AG09319 (cell line): ENCODE results near the gene PDXDC1.
"Not testable (repeated sequence)": the region's sequence is repeated elsewhere in the genome, so short reads cannot be mapped to it uniquely, and the experiment has no call there.

Experiments
- DNase-seq: peaks from one replicate; pipeline ENCODE4 v3.0.0-alpha.2; 2010; ENCODE audit warnings: low read depth; ENCODE audit errors: extremely low read depth
- TF ChIP-seq, protein P1 (sequence below): IDR thresholded peaks from 2 replicates; pipeline ENCODE4 v1.5.1; 2011; ENCODE audit warnings: low read depth, mild to moderate bottlenecking, inconsistent platforms, low read length, moderate library complexity

Gene PDXDC1

DNA sequence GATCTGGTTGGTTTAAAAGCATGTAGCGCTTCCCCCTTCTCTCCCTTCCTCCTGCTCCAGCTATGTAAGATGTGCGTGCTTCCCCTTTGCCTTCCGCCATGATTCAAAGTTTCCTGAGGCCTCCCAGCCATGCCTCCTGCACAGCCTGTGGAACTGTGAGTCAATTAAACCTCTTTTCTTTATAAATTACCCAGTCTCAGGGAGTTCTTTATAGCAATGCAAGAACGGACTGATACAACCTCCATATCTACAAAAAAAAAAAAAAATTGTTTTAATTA is 16.6 kb upstream of the PDXDC1 start:
- no peak for DNase-seq
- TF ChIP-seq, protein P1, sequence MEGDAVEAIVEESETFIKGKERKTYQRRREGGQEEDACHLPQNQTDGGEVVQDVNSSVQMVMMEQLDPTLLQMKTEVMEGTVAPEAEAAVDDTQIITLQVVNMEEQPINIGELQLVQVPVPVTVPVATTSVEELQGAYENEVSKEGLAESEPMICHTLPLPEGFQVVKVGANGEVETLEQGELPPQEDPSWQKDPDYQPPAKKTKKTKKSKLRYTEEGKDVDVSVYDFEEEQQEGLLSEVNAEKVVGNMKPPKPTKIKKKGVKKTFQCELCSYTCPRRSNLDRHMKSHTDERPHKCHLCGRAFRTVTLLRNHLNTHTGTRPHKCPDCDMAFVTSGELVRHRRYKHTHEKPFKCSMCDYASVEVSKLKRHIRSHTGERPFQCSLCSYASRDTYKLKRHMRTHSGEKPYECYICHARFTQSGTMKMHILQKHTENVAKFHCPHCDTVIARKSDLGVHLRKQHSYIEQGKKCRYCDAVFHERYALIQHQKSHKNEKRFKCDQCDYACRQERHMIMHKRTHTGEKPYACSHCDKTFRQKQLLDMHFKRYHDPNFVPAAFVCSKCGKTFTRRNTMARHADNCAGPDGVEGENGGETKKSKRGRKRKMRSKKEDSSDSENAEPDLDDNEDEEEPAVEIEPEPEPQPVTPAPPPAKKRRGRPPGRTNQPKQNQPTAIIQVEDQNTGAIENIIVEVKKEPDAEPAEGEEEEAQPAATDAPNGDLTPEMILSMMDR, result no peak

DNA sequence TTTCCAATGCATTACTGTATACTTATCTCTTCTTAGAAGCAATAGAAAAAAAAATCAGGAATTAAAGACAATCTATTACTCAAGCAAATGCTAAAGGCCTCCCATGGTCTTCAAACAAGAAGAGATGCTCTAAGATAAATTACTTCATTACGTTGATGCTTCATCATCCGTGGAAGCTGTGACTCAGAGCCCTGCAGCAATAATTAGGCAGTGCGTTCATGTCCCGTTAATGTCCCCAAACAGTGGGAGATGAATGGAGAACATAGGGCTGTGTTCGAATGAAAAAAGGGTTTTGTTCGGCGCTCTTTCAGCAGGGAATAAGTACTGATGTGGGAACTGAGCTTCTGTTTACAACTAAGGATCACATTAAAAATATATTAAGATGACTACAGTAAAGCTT is 15.9 kb upstream of the PDXDC1 start:
- DNase-seq, result no peak
- TF ChIP-seq, protein P1, result no peak

DNA sequence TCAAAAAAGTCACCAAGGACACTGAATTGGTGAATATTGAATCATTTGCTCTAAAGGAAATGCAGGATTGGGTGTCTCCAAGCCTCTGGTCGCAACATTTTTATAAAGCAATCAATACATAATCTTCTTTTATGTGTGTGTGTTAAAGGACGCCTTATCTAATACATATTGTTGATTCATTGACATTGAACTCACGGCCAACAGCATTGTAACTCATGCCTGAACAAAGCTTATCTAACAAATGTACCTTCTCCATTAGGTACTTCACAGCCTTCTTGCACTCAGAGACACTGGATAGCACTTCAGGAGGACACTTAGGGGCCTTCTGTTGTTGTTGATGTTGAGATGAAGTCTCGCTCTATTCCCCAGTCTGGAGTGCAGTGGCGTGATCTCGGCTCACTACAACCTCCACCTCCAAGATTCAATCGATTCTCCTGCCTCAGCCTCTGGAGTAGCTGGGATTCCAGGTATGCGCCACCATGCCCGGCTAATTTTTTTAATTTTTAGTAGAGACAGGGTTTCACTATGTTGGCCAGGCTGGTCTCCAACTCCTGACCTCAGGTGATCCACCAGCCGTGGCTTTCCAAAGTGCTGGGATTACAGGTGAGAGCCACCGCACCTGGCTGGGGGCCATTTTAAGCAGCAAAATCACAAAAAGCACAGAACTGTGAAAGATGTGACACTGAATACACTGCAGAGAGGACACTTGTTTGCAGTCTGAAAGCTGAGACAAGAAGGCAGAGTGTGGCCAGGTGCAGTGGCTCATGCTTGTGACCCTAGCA is 13.2 kb upstream of the PDXDC1 start:
- TF ChIP-seq, protein P1, result no peak
- DNase-seq, result no peak

DNA sequence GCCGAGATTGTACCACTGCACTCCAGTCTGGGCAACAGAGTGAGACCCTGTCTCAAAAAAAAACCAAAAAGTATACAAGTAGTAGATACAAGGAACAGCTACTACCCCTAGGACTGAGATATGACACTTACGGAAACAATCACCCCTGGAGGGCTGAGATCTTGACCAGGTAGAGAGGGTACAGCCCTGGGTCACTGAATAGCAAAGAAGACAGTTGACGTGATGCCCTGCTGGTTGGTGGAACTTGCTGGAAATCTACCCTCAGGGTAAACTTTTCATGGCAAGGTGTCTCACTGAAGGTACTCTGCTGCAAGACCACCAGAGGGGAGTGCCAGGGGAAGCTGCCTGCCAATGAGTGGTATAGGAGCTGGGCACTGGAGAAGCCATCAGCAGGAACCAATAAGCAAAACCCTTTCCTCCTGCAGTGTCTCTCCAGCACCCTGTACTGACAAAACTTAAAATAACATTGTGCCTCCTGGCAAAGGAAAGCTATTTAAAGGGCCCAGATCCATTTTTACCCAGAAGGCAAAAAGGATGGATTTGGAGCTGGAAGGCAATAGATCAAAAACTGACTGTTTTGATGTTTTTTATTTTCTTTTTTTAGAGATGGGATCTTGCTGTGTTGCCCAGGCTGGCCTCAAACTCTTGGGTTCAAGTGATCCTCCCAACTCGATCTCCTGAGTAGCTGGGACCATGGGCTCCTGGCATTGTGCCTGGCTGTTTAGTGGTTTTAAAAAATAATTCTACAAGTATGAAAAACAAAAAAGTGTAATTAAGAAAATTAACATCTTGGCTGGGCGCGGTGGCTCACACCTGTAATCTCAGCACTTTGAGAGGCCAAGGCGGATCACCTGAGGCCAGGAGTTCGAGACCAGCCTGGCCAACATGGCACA is 11.3 kb upstream of the PDXDC1 start:
- no peak for DNase-seq
- TF ChIP-seq, protein P1, result no peak

DNA sequence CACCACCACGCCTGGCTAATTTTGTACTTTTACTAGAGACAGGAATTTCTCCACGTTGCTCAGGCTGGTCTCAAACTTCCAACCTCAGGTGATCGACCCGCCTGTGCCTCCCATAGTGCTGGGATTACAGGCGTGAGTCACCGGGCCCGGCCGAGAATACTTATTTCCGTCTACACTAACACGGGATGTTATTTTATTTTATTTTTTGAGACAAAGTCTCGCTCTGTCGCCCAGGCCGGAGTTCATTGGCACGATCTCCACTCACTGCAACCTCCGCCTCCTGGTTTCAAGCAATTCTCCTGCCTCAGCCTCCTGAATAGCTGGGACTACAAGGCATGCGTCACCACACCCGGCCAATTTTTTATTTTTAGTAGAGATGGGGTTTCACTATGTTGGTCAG is 9.5 kb upstream of the PDXDC1 start:
- TF ChIP-seq, protein P1, result no peak
- DNase-seq, result no peak

DNA sequence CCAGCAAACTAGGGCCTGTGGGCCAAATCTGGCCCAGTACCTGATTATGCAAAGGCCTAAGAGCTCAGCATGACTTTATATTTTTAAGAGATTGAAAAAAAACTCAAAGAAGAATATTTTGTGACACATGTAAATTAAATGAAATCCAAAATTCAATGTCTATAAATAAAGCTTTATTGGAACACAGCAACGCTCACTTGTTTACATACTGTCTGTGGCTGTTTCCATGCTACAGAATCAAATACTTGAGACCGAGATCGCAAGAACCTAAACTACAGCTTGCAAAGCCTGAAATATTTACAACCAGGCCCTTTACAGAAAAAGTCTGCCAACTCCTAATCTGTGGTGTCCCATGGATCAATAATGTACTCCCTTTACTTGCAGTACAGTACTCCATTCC is 5.0 kb upstream of the PDXDC1 start:
- DNase-seq, result not testable (repeated sequence)

DNA sequence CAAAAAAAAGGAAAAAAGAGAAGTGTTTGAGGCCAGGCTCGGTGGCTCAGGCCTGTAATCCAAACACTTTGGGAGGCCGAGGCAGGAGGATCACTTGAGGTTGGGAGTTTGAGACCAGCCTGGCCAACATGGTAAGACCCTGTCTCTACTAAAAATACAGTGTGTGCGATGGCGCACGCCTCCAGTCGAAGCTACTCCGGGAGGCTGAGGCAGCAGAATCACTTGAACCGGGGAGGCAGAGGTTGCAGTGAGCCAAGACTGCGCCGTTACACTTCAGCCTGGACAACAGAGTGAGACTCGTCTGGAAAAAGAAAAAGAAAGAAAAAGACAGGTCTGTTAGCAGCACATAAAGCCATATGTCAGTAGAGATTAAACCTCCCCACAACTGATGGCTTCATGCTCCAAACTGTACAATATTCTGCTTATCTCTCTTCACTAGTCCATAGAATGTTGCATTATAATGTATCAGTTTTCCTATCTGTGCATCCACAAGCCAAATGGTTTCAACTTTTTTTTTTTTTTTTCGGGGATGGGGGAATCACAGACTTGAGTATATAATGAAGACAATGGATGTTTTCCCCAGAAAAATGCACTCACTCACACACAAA is 3.1 kb upstream of the PDXDC1 start:
- DNase-seq, result not testable (repeated sequence)

DNA sequence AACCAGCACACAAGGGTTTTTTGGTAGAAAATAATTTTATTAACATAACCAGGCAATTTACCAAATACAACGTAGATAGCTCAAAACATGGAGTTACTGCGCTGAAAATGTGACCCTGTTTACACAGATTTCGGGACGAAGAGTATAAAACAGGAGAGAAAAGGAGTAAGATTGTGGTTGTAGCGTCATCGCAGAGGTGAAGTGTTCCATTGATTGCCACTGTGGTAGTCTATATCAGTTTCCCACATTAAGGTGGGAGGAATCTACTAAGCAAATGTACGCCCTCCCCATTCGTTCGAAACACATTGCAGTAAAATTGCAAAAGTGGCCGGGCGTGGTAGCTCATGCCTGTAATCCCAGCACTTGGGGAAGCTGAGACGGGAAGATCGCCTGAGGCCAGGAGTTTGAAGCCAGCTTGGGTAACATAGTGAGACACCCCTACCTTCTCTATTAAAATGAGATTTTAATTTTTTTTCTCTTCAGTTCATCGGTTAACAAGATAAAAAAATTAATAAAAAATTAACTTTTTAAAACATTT is 972 bp upstream of the PDXDC1 start:
- DNase-seq, result not testable (repeated sequence)

DNA sequence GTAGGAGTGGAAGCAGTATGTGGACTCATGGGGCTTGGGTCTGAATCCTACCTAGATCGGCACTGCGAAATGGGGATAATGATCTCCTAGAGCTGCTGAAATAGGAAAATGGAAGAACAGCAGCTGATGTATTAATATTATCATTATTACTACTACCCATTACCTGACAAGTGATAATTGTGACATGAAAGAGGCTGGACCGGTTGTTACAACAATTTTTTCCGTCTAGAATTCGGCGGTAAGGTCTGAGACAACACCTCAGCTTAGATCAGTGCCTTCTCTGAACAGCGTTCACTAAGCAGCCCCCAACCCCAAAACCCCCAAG is 533 bp upstream of the PDXDC1 start:
- not testable (repeated sequence) for DNase-seq

DNA sequence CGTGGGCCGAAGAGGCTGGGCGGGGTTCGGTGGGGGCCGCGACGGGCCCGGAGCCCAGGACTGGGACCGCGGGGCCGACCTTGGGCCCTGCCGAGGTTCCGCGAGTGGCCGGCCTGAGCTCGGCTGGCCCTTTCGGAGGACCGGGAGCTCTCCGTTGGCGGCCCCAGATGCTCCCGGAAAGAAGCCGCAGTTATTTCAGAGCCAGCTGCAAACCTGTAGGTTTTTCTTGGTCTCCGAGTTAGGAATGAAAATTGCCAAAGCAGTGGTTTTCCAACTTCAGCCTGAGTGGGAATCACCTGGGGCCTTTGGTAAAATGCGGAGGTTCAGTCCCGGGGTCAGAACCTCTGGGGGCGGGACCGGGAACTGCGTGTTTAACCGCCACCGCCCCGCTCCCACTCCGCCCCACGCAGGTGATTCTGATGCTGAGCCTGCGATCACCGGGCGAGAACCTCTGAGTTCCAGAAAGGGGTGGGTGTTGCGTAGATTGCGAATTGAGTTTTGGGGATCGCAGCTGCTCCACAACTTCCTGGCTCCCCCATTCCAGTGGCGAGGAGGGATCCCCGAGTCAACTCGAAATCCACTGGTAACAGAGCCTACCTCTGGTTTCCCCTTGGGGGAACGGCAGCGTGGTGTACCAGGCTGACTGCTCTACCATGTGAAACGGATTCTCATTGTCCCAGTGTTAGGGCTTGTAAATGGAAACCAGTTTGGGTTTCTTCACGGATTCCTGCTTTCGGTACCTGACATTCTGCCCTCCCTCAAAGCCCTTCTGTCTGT is 780 bp downstream of the PDXDC1 start:
- not testable (repeated sequence) for DNase-seq

DNA sequence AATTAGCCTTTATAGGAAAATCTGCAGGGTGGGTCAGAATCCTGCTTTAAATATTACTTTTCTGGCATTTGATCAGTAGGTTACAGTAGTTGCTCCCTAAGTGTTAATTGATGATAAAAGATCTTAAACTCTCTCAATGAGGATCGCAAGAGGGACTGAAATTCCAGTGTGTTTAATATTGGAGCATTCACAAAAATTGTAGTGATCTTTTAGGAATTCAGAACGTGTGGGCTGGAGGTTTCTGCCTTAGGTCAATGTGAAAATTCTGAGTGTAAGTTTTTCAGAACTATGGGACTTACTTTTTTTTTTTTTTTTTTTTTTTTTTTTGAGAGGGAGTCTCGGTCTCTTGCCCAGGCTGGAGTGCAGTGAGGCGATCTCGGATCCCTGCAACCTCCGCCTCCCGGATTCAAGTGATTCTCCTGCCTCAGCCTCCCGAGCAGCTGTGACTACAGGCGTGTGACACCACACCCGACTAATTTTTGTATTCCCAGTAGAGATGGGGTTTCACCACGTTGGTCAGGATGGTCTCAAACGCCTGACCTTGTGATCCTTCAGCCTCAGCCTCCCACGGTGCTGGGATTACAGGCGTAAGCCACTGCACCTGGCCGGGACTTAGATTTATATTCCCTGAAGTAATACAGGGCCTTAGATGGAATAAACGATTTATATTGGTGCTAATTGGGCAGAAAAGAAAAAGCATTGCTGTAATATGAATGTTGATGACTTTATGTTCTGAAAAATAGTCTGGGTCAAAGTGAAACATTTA is 2.3 kb downstream of the PDXDC1 start:
- DNase-seq, result not testable (repeated sequence)

DNA sequence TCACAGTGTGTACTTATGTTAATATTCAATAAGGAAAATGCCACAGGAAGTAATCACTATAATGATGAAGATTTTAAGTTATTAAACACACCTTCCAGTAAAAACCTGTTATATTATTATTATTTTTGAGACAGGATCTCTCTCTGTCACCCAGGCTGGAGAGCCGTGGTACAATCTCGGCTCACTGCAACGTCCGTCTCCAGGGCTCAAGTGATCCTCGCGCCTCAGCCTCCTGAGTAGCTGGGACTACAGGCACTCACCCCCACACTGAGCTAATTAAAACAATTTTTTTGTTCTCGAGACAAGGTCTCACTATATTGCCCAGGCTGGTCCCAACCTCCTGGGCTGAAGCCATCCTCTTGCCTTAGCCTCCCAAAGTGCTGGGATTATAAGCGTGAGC is 3.5 kb downstream of the PDXDC1 start:
- not testable (repeated sequence) for DNase-seq
